ENCODE measurements around the gene ARHGAP42. TPM values are rescaled to one million over a fixed set of nuclear protein-coding genes. Genes with fewer than 3 reads are reported as not detected.
A peak's percentile ranks its signal among the peaks of the same experiment; 100 is the strongest.

ARHGAP42 gene
- total RNA-seq, 3 donors from 2014 or later, result 14.6 to 26.7 (median 26.2) TPM

- H3K27ac ChIP-seq, result no peak overlapping the region
- no peaks in the 10 kb centered on the region for H3K9me3 ChIP-seq
- no peak for TF ChIP-seq POLR2AphosphoS5 (IDR thresholded peaks at IDR 0.05)
- no peak for TF ChIP-seq CTCF (IDR thresholded peaks at IDR 0.05)
- no peak for TF ChIP-seq POLR2A (IDR thresholded peaks at IDR 0.05)
- no peak overlapping the region for H3K4me3 ChIP-seq
- intact Hi-C loops (cut with DNase I; ENCODE audit: low total_unique reads), result no loop called here
- DNase-seq (ENCODE audit: low spot score in 2 of 2), result no peak
- no peaks in the 10 kb centered on the region for H3K36me3 ChIP-seq
- H3K4me1 ChIP-seq, result no peaks in the 10 kb centered on the region
- no peaks in the 10 kb centered on the region for H3K27me3 ChIP-seq
Observed at GRCh38 chr11:100875521-100875869, 188.4 kb downstream of the ARHGAP42 start.

- no peak for DNase-seq (ENCODE audit: low spot score in 2 of 2)
- no peak overlapping the region for H3K4me3 ChIP-seq
- H3K27ac ChIP-seq, result peak overlapping the region; percentile 21 to 73
- intact Hi-C loops (cut with DNase I; ENCODE audit: low total_unique reads), result no loop called here
- H3K9me3 ChIP-seq, result no peaks in the 10 kb centered on the region
- no peaks in the 10 kb centered on the region for H3K36me3 ChIP-seq
- TF ChIP-seq POLR2A (IDR thresholded peaks at IDR 0.05) (no peak), POLR2AphosphoS5 (IDR thresholded peaks at IDR 0.05) (no peak), CTCF (IDR thresholded peaks at IDR 0.05) (no peak)
- no peaks in the 10 kb centered on the region for H3K27me3 ChIP-seq
- H3K4me1 ChIP-seq, result no peaks in the 10 kb centered on the region
Observed at GRCh38 chr11:100876815-100877520, 189.9 kb downstream of the ARHGAP42 start.

- DNase-seq (ENCODE audit: low spot score in 2 of 2), result no peak
- no peak overlapping the region for H3K4me3 ChIP-seq
- no peaks in the 10 kb centered on the region for H3K4me1 ChIP-seq
- TF ChIP-seq POLR2A (IDR thresholded peaks at IDR 0.05) (no peak), POLR2AphosphoS5 (IDR thresholded peaks at IDR 0.05) (no peak), CTCF (IDR thresholded peaks at IDR 0.05) (no peak)
- H3K36me3 ChIP-seq, result no peaks in the 10 kb centered on the region
- no peaks in the 10 kb centered on the region for H3K9me3 ChIP-seq
- H3K27ac ChIP-seq, result peak overlapping the region; percentile 37 to 38
- H3K27me3 ChIP-seq, result no peaks in the 10 kb centered on the region
- intact Hi-C loops (cut with DNase I; ENCODE audit: low total_unique reads), result no loop called here
Observed at GRCh38 chr11:100878474-100878873, 191.4 kb downstream of the ARHGAP42 start.

GRCh38 chr11:100882957-100883356, 195.9 kb downstream of the ARHGAP42 start:
- Histone ChIP-seq H3K9me3 (no peaks in the 10 kb centered on the region), H3K4me1 (no peaks in the 10 kb centered on the region), H3K27me3 (no peaks in the 10 kb centered on the region), H3K36me3 (no peaks in the 10 kb centered on the region), H3K4me3 (no peak overlapping the region), H3K27ac (no peak overlapping the region)
- no peak for DNase-seq (ENCODE audit: low spot score in 2 of 2)
- intact Hi-C loops (cut with DNase I; ENCODE audit: low total_unique reads), result no loop called here
- TF ChIP-seq POLR2AphosphoS5 (IDR thresholded peaks at IDR 0.05), result no peak
- no peak for TF ChIP-seq POLR2A (IDR thresholded peaks at IDR 0.05)
- no peak for TF ChIP-seq CTCF (IDR thresholded peaks at IDR 0.05)

GRCh38 chr11:100883830-100884229, 196.7 kb downstream of the ARHGAP42 start:
- Histone ChIP-seq H3K36me3 (no peaks in the 10 kb centered on the region), H3K27ac (no peak overlapping the region), H3K9me3 (no peaks in the 10 kb centered on the region), H3K4me1 (no peaks in the 10 kb centered on the region), H3K27me3 (no peaks in the 10 kb centered on the region), H3K4me3 (no peak overlapping the region)
- TF ChIP-seq POLR2A (IDR thresholded peaks at IDR 0.05) (no peak), CTCF (IDR thresholded peaks at IDR 0.05) (no peak), POLR2AphosphoS5 (IDR thresholded peaks at IDR 0.05) (no peak)
- intact Hi-C loops (cut with DNase I; ENCODE audit: low total_unique reads), result no loop called here
- DNase-seq (ENCODE audit: low spot score in 2 of 2), result no peak
